ENCODE measurements around the gene STARD3. TPM values are rescaled to one million over a fixed set of nuclear protein-coding genes. Genes with fewer than 3 reads are reported as not detected.

STARD3 gene
- total and polyA plus RNA-seq, 2 of the 13 experiments (the other 11 are each of a cell fraction or from before 2014, with no cell fraction given) = 34.6 to 100 TPM

GRCh38 chr17:39699818-39700147, 62.8 kb downstream of the STARD3 start, which contains the start of gene ERBB2 (continued):
- TF ChIP-seq PCBP1 (IDR thresholded peaks at IDR 0.05; ENCODE audit: borderline replicate concordance, low read depth, low read length) (no peak), ZNF20 (CRISPR knock-in tag; IDR thresholded peaks at IDR 0.05) (no peak), ARNTL (CRISPR knock-in tag; IDR thresholded peaks at IDR 0.05) (no peak), CBFB (CRISPR knock-in tag; IDR thresholded peaks at IDR 0.05) (no peak), ZNF672 (CRISPR knock-in tag; IDR thresholded peaks at IDR 0.05) (no peak), SOX5 (CRISPR knock-in tag; IDR thresholded peaks at IDR 0.05; ENCODE audit: borderline replicate concordance) (peak; percentile 24; the same call in 1 of the 2 replicates), ZEB1 (IDR thresholded peaks at IDR 0.05; ENCODE audit: insufficient replicate concordance, low read depth) (no peak), ZNF577 (CRISPR knock-in tag; IDR thresholded peaks at IDR 0.05; ENCODE audit: borderline replicate concordance, low read depth) (no peak), NR2C2 (CRISPR knock-in tag; IDR thresholded peaks at IDR 0.05; ENCODE audit: borderline replicate concordance) (no peak), ZMYM3 (CRISPR knock-in tag; IDR thresholded peaks at IDR 0.05) (no peak), ZMYM2 (CRISPR knock-in tag; IDR thresholded peaks at IDR 0.05) (no peak), NFE2 (CRISPR knock-in tag; IDR thresholded peaks at IDR 0.05) (no peak), HNRNPL (IDR thresholded peaks at IDR 0.05; ENCODE audit: low read depth, low read length) (0 out of 2 replicates have a peak, but pooled peaks have one; percentile 49), YEATS4 (CRISPR knock-in tag; IDR thresholded peaks at IDR 0.05; ENCODE audit: borderline replicate concordance) (no peak), DRAP1 (CRISPR knock-in tag; IDR thresholded peaks at IDR 0.05) (peak; percentile 89), SOX6 (IDR thresholded peaks at IDR 0.05) (no peak), SOX6 (CRISPR knock-in tag; IDR thresholded peaks at IDR 0.05) (no peak), ZBTB8A (CRISPR knock-in tag; IDR thresholded peaks at IDR 0.05; ENCODE audit: borderline replicate concordance, low read depth) (no peak), NFRKB (IDR thresholded peaks at IDR 0.05) (no peak), ZNF772 (CRISPR knock-in tag; IDR thresholded peaks at IDR 0.05) (peak; percentile 70; the same call in 1 of the 2 replicates), TCF7L2 (IDR thresholded peaks at IDR 0.05; ENCODE audit: low read depth, low read length) (no peak), KLF11 (CRISPR knock-in tag; IDR thresholded peaks at IDR 0.05) (no peak), EZH2 (conservative IDR thresholded peaks at IDR 0.05; ENCODE audit: low read depth, low read length) (no peak), ZFP82 (CRISPR knock-in tag; IDR thresholded peaks at IDR 0.05; ENCODE audit: borderline replicate concordance) (no peak)
- TF ChIP-seq, protein P1, sequence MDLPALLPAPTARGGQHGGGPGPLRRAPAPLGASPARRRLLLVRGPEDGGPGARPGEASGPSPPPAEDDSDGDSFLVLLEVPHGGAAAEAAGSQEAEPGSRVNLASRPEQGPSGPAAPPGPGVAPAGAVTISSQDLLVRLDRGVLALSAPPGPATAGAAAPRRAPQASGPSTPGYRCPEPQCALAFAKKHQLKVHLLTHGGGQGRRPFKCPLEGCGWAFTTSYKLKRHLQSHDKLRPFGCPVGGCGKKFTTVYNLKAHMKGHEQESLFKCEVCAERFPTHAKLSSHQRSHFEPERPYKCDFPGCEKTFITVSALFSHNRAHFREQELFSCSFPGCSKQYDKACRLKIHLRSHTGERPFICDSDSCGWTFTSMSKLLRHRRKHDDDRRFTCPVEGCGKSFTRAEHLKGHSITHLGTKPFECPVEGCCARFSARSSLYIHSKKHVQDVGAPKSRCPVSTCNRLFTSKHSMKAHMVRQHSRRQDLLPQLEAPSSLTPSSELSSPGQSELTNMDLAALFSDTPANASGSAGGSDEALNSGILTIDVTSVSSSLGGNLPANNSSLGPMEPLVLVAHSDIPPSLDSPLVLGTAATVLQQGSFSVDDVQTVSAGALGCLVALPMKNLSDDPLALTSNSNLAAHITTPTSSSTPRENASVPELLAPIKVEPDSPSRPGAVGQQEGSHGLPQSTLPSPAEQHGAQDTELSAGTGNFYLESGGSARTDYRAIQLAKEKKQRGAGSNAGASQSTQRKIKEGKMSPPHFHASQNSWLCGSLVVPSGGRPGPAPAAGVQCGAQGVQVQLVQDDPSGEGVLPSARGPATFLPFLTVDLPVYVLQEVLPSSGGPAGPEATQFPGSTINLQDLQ (CRISPR knock-in tag; IDR thresholded peaks at IDR 0.05) = no peak
- TF ChIP-seq, protein P2, sequence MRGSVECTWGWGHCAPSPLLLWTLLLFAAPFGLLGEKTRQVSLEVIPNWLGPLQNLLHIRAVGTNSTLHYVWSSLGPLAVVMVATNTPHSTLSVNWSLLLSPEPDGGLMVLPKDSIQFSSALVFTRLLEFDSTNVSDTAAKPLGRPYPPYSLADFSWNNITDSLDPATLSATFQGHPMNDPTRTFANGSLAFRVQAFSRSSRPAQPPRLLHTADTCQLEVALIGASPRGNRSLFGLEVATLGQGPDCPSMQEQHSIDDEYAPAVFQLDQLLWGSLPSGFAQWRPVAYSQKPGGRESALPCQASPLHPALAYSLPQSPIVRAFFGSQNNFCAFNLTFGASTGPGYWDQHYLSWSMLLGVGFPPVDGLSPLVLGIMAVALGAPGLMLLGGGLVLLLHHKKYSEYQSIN (CRISPR knock-in tag; IDR thresholded peaks at IDR 0.05; ENCODE audit: borderline replicate concordance) = no peak
- TF ChIP-seq, protein P3, sequence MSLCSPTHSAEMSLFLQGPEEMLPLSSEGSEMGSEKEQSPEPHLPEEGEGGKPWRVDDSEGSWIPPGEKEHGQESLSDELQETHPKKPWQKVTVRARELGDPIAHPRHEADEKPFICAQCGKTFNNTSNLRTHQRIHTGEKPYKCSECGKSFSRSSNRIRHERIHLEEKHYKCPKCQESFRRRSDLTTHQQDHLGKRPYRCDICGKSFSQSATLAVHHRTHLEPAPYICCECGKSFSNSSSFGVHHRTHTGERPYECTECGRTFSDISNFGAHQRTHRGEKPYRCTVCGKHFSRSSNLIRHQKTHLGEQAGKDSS (CRISPR knock-in tag; IDR thresholded peaks at IDR 0.05; ENCODE audit: borderline replicate concordance, low read depth) = 0 out of 2 replicates have a peak, but pooled peaks have one; percentile 10

All from HepG2 (cell line).